ENCODE data around the gene SLC5A11.

DNA sequence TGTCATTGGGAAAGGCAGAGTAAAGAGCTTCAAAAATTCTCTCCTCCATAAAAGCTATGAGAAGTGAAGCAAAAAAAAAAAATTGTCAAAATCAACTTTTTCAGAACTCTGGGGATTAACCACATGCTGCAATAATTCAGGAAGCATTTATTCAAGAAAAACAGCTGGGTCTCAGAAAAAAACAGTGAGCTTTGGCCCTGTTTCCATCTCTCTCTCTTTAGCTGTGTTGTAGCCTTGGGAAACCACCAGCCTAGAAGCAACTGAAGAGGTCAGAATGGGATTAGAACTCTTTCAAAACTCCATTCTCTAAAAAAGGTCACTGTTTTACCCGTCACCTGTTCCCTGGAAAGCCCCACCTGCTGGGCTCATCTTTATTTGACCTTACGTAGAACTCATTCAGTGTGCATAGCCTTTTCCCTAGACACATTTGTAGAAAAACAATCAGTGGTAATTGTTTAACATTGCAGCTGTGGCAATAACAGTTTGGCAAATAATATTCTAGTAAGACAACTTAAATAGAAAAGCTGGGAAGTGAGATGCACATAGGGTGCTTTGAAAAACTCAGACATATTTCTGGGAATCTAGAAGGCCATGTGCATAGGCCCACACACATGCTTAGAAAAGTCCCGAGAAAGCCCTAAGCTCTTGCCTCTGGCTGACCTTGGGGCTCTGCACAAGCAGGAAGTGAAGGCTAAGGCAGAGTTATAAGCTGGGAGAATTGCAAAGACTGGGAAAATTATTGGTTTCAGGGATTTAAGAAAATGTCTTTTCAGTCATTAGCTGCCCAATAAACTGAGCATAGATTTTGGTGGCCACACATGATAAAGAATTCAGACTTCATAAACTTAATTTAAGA lies 18.0 kb downstream of the SLC5A11 start:
- TF ChIP-seq, protein P1, sequence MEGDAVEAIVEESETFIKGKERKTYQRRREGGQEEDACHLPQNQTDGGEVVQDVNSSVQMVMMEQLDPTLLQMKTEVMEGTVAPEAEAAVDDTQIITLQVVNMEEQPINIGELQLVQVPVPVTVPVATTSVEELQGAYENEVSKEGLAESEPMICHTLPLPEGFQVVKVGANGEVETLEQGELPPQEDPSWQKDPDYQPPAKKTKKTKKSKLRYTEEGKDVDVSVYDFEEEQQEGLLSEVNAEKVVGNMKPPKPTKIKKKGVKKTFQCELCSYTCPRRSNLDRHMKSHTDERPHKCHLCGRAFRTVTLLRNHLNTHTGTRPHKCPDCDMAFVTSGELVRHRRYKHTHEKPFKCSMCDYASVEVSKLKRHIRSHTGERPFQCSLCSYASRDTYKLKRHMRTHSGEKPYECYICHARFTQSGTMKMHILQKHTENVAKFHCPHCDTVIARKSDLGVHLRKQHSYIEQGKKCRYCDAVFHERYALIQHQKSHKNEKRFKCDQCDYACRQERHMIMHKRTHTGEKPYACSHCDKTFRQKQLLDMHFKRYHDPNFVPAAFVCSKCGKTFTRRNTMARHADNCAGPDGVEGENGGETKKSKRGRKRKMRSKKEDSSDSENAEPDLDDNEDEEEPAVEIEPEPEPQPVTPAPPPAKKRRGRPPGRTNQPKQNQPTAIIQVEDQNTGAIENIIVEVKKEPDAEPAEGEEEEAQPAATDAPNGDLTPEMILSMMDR (conservative IDR thresholded peaks at IDR 0.05; ENCODE audit: low read depth, low read length): no peak
- TF ChIP-seq EZH2 (IDR thresholded peaks at IDR 0.05; ENCODE audit: borderline replicate concordance, low read depth, low read length, poor library complexity, severe bottlenecking): no peak
